Right lobe of liver (tissue), 6 donors: ENCODE results near the gene LRRC7. TPM values are rescaled to one million over a fixed set of nuclear protein-coding genes. Genes with fewer than 3 reads are reported as not detected.

Experiments used
- ATAC-seq, 4 donors: fragments of 200-7000 bp; cut with Tn5 transposase; one replicate each; pipeline ENCODE4 v1.9.1; 2020; ENCODE audit warnings: mild to moderate bottlenecking in 4 of 4, moderate library complexity in 4 of 4
- DNase-seq, 3 donors: peaks; one replicate each; pipeline ENCODE4 v3.0.0-alpha.2; 2020
- H3K27ac ChIP-seq, 3 donors: fragments of 200-600 bp; one replicate each; pipeline ENCODE4 v1.8.0; 2022
- H3K27me3 ChIP-seq, 2 donors: fragments of 200-600 bp; one replicate each; pipeline ENCODE4 v1.8.0; 2022
- H3K36me3 ChIP-seq, 4 donors: fragments of 200-600 bp; sonication (generic) in 1 of 4; one replicate each; pipeline versions ENCODE4 v1.5.1 to v1.8.0; 2017 to 2022; ENCODE audit warnings: control low read depth in 1 of 4
- H3K4me1 ChIP-seq, 4 donors: fragments of 200-600 bp; sonication (generic) in 1 of 4; one replicate each; pipeline versions ENCODE4 v1.5.1 to v1.8.0; 2017 to 2022; ENCODE audit warnings: control low read depth in 1 of 4
- H3K4me3 ChIP-seq, 3 donors: fragments of 200-600 bp; one replicate each; pipeline ENCODE4 v1.8.0; 2022
- H3K9me3 ChIP-seq, 4 donors: fragments of 200-600 bp; sonication (generic) in 1 of 4; one replicate each; pipeline versions ENCODE4 v1.5.1 to v1.8.0; 2017 to 2022; ENCODE audit warnings: control low read depth in 1 of 4
- POLR2A ChIP-seq: fragments of 450-650 bp; IDR thresholded peaks from one replicate; pipeline ENCODE4 v1.6.1; 2017; ENCODE audit warnings: antibody characterized with exemption, mild to moderate bottlenecking
- WGBS: methylation state at CpG from one replicate; pipeline ENCODE4 v1.1.6; 2018; ENCODE audit warnings: low coverage, low lambda C conversion rate; ENCODE audit not compliant: insufficient coverage; ENCODE audit errors: missing lambda C conversion rate; 5-methylcytosine and 5-hydroxymethylcytosine counted together
- intact Hi-C, 2 donors: fragments of 100-400 bp; cut with DNase I; formaldehyde crosslinking; loops; one replicate each; pipeline versions ENCODE4 v1.11.2 to v1.14.1; 2022
- total RNA-seq, 6 experiments: library from RNA; depleted of rRNA in 2 of 6; stranded (reverse); fragments of >200 nt in 2 of 6; fragmentation: NEBNext Ultra II Directional in 3 of 6; extraction: Animal tissue kit (Norgen Biotek cat#: 25700) in 3 of 6; gene quantifications; one replicate each; pipeline versions ENCODE4 v1.1.0 to v1.2.4, GENCODE V29; 2016 to 2023
- TF ChIP-seq, protein P1 (sequence below), 4 donors: fragments of 200-600 bp in 3 of 4; fragments of 450-650 bp in 1 of 4; IDR thresholded peaks; one replicate each; pipeline versions ENCODE4 v1.5.1 to v1.8.0; 2016 to 2022; ENCODE audit warnings: antibody characterized with exemption in 4 of 4, mild to moderate bottlenecking in 2 of 4
- donor health status: DM: no; HTN: yes; CAD: no.
- donor health status: DM: no; HTN: no; CAD: no.
- donor health status: DM: no; HTN: no; CAD: no.
- donor health status: DM: no; HTN: yes; CAD: no.
- donor health status: DM: no; HTN: yes; CAD: no.

Gene LRRC7
- total RNA-seq, 6 experiments from 2014 or later = 0.06 to 0.66 (median 0.22) TPM

DNA sequence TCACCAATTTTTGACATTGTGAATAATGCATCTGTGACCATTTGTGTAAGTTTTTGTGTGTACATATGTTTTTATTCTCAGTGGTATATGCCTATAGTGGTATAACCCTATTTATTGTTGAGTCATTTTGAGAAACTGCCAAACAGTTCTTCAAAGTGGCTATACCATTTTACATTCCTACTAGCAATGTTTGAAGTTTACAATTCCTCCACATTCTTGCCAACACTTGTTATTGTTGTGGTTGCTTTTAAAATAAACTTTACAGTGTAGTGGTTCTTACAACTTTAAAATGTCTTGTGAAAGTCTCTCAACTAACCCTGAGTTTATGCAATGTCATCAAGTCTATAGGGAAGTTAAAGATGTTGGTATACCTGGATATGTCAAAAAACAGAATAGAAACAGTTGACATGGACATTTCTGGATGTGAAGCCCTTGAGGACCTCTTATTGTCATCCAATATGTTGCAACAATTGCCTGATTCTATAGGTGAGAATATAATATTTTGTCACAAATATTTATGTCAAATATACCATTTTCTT is 418.2 kb downstream of the LRRC7 start:
- H3K4me3 ChIP-seq = no peak overlapping the region
- no peak overlapping the region for H3K27ac ChIP-seq
- no peaks in the 10 kb centered on the region for H3K9me3 ChIP-seq
- DNase-seq (no peak), ATAC-seq (no peak)
- TF ChIP-seq, protein P1, sequence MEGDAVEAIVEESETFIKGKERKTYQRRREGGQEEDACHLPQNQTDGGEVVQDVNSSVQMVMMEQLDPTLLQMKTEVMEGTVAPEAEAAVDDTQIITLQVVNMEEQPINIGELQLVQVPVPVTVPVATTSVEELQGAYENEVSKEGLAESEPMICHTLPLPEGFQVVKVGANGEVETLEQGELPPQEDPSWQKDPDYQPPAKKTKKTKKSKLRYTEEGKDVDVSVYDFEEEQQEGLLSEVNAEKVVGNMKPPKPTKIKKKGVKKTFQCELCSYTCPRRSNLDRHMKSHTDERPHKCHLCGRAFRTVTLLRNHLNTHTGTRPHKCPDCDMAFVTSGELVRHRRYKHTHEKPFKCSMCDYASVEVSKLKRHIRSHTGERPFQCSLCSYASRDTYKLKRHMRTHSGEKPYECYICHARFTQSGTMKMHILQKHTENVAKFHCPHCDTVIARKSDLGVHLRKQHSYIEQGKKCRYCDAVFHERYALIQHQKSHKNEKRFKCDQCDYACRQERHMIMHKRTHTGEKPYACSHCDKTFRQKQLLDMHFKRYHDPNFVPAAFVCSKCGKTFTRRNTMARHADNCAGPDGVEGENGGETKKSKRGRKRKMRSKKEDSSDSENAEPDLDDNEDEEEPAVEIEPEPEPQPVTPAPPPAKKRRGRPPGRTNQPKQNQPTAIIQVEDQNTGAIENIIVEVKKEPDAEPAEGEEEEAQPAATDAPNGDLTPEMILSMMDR (IDR thresholded peaks at IDR 0.05) = no peak
- no peak for TF ChIP-seq POLR2A
- H3K36me3 ChIP-seq = no peaks in the 10 kb centered on the region
- H3K27me3 ChIP-seq = no peaks in the 10 kb centered on the region
- no peaks in the 10 kb centered on the region for H3K4me1 ChIP-seq
- intact Hi-C loops = no loop called here

DNA sequence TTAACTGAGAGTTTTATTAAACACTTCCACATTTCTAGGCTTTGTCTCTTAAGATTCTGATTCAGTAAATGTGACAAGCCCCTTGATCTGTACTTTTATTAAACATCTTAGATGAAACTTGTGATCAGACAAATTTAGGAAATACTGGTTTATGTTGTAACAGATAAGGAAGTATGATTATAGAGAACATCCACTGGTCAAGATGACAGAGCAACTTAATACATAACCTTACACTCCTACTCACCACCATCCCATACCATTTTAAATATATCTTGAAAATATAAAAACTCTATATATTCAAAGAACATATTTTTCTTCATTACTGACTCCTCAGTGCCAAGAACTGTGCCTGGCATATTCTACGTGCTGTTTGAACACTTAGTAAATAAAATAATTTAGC is 420.2 kb downstream of the LRRC7 start:
- no peaks in the 10 kb centered on the region for H3K36me3 ChIP-seq
- H3K9me3 ChIP-seq = no peaks in the 10 kb centered on the region
- DNase-seq (no peak), ATAC-seq (no peak)
- no peaks in the 10 kb centered on the region for H3K27me3 ChIP-seq
- no peak overlapping the region for H3K27ac ChIP-seq
- TF ChIP-seq POLR2A = no peak
- TF ChIP-seq, protein P1 (IDR thresholded peaks at IDR 0.05) = no peak
- WGBS = 25% methylated on average over 1 of the region's 1 CpG
- intact Hi-C loops = no loop called here
- H3K4me3 ChIP-seq = no peak overlapping the region
- H3K4me1 ChIP-seq = no peaks in the 10 kb centered on the region

DNA sequence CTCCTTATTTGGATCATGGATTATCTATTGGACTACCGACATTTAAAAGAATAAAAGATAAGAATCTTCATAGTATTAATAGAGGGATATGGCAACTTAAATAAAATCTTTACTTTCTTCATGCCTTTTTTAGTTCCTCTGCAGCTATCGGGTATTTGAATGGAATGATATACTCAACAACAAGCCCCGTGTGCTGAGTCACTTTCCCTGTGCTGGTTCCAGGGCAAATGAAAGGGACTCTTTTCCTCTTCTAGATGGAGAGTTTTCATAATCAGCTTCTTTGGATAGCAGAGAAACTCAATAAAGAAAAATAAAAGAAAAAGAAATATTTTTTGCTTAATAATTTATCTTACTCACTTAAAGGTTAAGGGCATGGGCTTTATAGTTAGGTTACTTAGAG is 423.9 kb downstream of the LRRC7 start:
- H3K27me3 ChIP-seq = no peaks in the 10 kb centered on the region
- ATAC-seq (no peak), DNase-seq (no peak)
- intact Hi-C loops = no loop called here
- H3K36me3 ChIP-seq = no peaks in the 10 kb centered on the region
- WGBS = 59% methylated on average over 3 of the region's 3 CpGs
- H3K9me3 ChIP-seq = no peaks in the 10 kb centered on the region
- H3K4me1 ChIP-seq = no peaks in the 10 kb centered on the region
- H3K27ac ChIP-seq = no peak overlapping the region
- no peak for TF ChIP-seq POLR2A
- TF ChIP-seq, protein P1 (IDR thresholded peaks at IDR 0.05) = no peak
- H3K4me3 ChIP-seq = no peak overlapping the region

DNA sequence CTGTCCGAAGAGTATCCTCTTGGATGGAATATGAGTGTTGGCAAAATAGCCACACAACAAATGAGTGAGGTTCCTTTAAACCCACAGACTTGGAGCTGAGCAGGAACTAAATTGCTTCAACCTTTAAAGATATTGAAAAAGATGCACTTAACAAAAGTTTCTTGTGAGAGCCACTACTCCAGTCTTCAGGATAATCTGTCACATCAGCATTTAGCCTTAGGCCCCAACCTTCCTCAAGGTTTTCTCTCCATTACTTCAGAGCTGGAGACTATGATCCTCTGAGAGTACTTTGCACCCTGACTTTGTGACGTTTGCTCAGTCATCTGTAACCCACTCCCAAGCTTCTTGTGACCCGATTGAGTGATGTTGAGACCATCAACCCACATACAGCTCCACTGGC is 424.9 kb downstream of the LRRC7 start:
- H3K27ac ChIP-seq = no peak overlapping the region
- intact Hi-C loops = no loop called here
- DNase-seq (no peak), ATAC-seq (no peak)
- WGBS = 58% methylated on average over 3 of the region's 3 CpGs
- no peaks in the 10 kb centered on the region for H3K27me3 ChIP-seq
- H3K4me1 ChIP-seq = no peaks in the 10 kb centered on the region
- no peaks in the 10 kb centered on the region for H3K9me3 ChIP-seq
- H3K36me3 ChIP-seq = no peaks in the 10 kb centered on the region
- H3K4me3 ChIP-seq = no peak overlapping the region
- TF ChIP-seq, protein P1 (IDR thresholded peaks at IDR 0.05) = no peak
- no peak for TF ChIP-seq POLR2A

DNA sequence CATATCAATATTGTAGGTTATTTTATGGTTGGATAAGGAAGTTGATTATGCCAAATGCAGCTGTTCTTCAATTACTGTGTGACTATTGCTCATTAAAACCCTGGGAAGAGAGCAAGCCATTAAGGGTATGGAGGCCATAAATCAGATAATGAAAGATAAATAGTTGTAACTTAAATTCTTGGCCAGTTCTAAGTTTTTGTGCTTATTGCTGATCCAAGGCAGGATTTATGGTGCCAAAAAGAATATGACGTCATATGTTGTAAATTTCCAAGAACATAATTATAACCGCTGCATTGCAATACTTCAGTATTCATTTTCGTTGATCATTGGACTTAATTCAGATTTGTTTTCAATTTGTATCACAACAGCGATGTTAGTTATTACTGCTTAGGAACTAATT is 426.1 kb downstream of the LRRC7 start:
- Histone ChIP-seq H3K4me3 (no peak overlapping the region), H3K27me3 (no peaks in the 10 kb centered on the region), H3K27ac (no peak overlapping the region), H3K9me3 (no peaks in the 10 kb centered on the region), H3K4me1 (no peaks in the 10 kb centered on the region), H3K36me3 (no peaks in the 10 kb centered on the region)
- DNase-seq (no peak), ATAC-seq (no peak)
- intact Hi-C loops = no loop called here
- no peak for TF ChIP-seq POLR2A
- TF ChIP-seq, protein P1 (IDR thresholded peaks at IDR 0.05) = no peak
- WGBS = 63% methylated on average over 4 of the region's 4 CpGs
